Aorta (tissue), 5 donors: ENCODE measurements around the gene FBLN5. TPM values are rescaled to one million over a fixed set of nuclear protein-coding genes. Genes with fewer than 3 reads are reported as not detected.

Experiments used
- ATAC-seq: fragments of 200-7000 bp; cut with Tn5 transposase; one replicate; pipeline ENCODE4 v1.9.1; 2022; ENCODE audit warnings: moderate library complexity; ENCODE audit not compliant: low FRiP score
- DNase-seq, 2 donors: peaks; one replicate each; pipeline ENCODE4 v3.0.0-alpha.2; 2020
- H3K27ac ChIP-seq, 2 donors: one replicate each; pipeline ENCODE4 v1.5.1; 2013; ENCODE audit warnings: low read length in 2 of 2, mild to moderate bottlenecking in 2 of 2, moderate library complexity in 2 of 2, control low read depth in 1 of 2, inconsistent platforms in 1 of 2, low read depth in 1 of 2
- H3K27me3 ChIP-seq, 2 donors: one replicate each; pipeline ENCODE4 v1.6.1; 2013; ENCODE audit warnings: control low read depth in 1 of 2, low read length in 1 of 2, mild to moderate bottlenecking in 1 of 2, moderate library complexity in 1 of 2; ENCODE audit not compliant: insufficient read depth in 2 of 2, control insufficient read depth in 1 of 2
- H3K36me3 ChIP-seq, 2 donors: one replicate each; pipeline ENCODE4 v1.6.1; 2013; ENCODE audit warnings: control low read depth in 1 of 2, low read length in 1 of 2, mild to moderate bottlenecking in 1 of 2; ENCODE audit not compliant: insufficient read depth in 2 of 2, control insufficient read depth in 1 of 2
- H3K4me1 ChIP-seq, 2 donors: one replicate each; pipeline ENCODE4 v1.6.1; 2013; ENCODE audit warnings: low read length in 2 of 2, control low read depth in 1 of 2, mild to moderate bottlenecking in 1 of 2, moderate library complexity in 1 of 2; ENCODE audit not compliant: insufficient read depth in 2 of 2, control insufficient read depth in 1 of 2
- H3K4me3 ChIP-seq, 2 donors: one replicate each; pipeline ENCODE4 v1.5.1; 2013; ENCODE audit warnings: low read length in 2 of 2, control low read depth in 1 of 2, mild to moderate bottlenecking in 1 of 2
- H3K9me3 ChIP-seq: one replicate; pipeline ENCODE4 v1.6.1; 2013; ENCODE audit warnings: mild to moderate bottlenecking, low read length; ENCODE audit not compliant: control insufficient read depth
- WGBS, 2 donors: extraction: QIAGEN DNeasy Blood & Tissue Kit; methylation state at CpG; one replicate each; pipeline ENCODE4 v1.1.7; 2013; 5-methylcytosine and 5-hydroxymethylcytosine counted together
- intact Hi-C, 2 donors: fragments of 100-400 bp; cut with DNase I; formaldehyde crosslinking; loops; one replicate each; pipeline versions ENCODE4 v1.14.2 to v1.15.0; 2022
- polyA plus RNA-seq, 2 donors: library from polyadenylated mRNA; stranded (reverse); fragments of 200-250 nt; gene quantifications; one replicate each; pipeline ENCODE4 v1.2.3, GENCODE V29; 2013
- total RNA-seq, 2 donors: library from RNA; stranded (reverse); fragmentation: NEBNext Ultra II Directional; extraction: Animal tissue kit (Norgen Biotek cat#: 25700); gene quantifications; one replicate each; pipeline ENCODE4 v1.2.1, GENCODE V29; 2021
- donor health status: healthy with polysubstance abuse.
- donor health status: Bipolar disorder and iron deficiency.
- donor health status: DM: no; HTN: no; CAD: no.
- donor health status: DM: no; HTN: no; CAD: no.
- donor health status: DM: yes; HTN: yes; CAD: no.

The FBLN5 gene
- total and polyA plus RNA-seq, 4 donors: 375 to 735 (median 419) TPM

- peaks cover 2% of the 10 kb centered on the region in 2 donors for H3K36me3 ChIP-seq
- H3K4me3 ChIP-seq: no peak overlapping the region
- no peaks in the 10 kb centered on the region for H3K27me3 ChIP-seq
- H3K4me1 ChIP-seq: peaks cover 4 to 5% of the 10 kb centered on the region in 2 donors
- intact Hi-C loops: loop anchor here in 1 of 2 donors (5.0 kb wide), 1 partner anchor 47 kb away; no protein-coding TSS in a partner anchor
- 7 to 12% methylated on average over 13 of the region's 13 CpGs for WGBS, 2 donors
- ATAC-seq: peak; percentile 40
- no peaks in the 10 kb centered on the region for H3K9me3 ChIP-seq
- peak; percentile 66 to 82 for DNase-seq
- H3K27ac ChIP-seq: peak overlapping the region; percentile 84
Observed at GRCh38 chr14:91889477-91890211, 57.9 kb downstream of the FBLN5 start.

- Histone ChIP-seq H3K27me3 (no peaks in the 10 kb centered on the region), H3K9me3 (no peaks in the 10 kb centered on the region), H3K36me3 (peaks cover 2% of the 10 kb centered on the region in 2 donors), H3K27ac (peak overlapping the region; percentile 84), H3K4me1 (peaks cover 4 to 5% of the 10 kb centered on the region in 2 donors), H3K4me3 (no peak overlapping the region)
- intact Hi-C loops: no loop called here
- WGBS, 2 donors: 36 to 39% methylated on average over 10 of the region's 10 CpGs
- ATAC-seq (no peak), DNase-seq (no peak)
Observed at GRCh38 chr14:91888641-91889476, 58.6 kb downstream of the FBLN5 start.

- 89 to 92% methylated on average over 8 of the region's 8 CpGs for WGBS, 2 donors
- Histone ChIP-seq H3K4me1 (peaks cover 3 to 6% of the 10 kb centered on the region in 2 donors), H3K36me3 (peaks cover 2 to 4% of the 10 kb centered on the region in 2 donors), H3K27ac (peak overlapping the region; percentile 13 to 38), H3K4me3 (no peak overlapping the region), H3K9me3 (no peaks in the 10 kb centered on the region), H3K27me3 (no peaks in the 10 kb centered on the region)
- DNase-seq: no peak
- intact Hi-C loops: no loop called here
- no peak for ATAC-seq
Observed at GRCh38 chr14:91886961-91887360, 60.5 kb downstream of the FBLN5 start.

DNA sequence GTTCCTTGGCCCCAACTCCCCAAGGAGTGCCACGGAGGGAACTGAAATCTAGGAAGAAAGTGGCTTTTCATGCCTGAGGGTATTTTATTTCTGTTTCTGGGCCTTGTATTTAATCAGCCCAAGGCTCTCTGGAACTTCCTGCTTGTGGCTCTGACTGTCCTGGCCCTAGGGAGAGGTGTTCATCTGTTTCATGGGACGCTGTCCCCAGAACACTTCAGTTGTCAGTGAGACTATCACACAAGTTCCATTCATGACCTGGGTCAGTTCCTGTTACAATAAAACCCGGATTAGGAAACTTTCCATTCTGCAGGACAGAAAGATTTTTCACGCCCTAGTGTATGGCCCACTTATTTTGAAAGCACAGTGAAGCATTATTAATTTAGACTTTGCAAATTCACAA lies 61.7 kb downstream of the FBLN5 start:
- WGBS, 2 donors: 32 to 33% methylated on average over 4 of the region's 4 CpGs
- no peak for ATAC-seq

DNA sequence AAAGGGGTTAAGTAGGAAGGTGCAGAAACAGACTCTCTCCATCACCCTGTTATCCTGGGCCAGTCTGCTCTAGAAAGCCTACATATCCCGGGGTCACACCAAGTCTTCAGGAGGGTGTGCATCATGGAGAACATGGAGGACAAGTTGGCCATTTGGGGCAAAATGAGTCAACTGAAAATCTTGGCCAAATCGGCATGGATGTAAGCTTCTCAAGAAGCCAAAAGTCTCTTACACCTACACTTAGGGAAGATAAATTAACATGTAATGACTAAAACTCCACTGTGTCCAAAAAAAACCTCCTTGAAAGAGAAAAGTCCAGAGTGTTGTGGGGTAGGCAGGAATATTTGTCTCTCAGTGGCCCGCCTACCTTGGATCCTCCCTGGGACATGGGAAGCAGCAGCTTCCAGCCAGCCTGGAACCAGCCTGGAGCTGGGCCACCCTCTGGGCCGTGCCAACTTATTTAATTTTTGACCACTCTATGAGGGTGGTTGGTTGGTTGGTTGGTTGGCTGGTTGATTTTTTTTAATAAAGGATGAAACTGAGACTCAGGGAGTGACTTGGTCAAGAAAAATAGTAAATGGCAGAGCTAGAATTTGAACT lies 62.3 kb downstream of the FBLN5 start:
- 14 to 22% methylated on average over 4 of the region's 4 CpGs for WGBS, 2 donors
- no peaks in the 10 kb centered on the region for H3K9me3 ChIP-seq
- H3K27me3 ChIP-seq: no peaks in the 10 kb centered on the region
- DNase-seq (peak in 1 of 2 donors; percentile 76), ATAC-seq (peak; percentile 55)
- intact Hi-C loops: no loop called here
- H3K36me3 ChIP-seq: peaks cover 2 to 9% of the 10 kb centered on the region in 2 donors
- H3K4me3 ChIP-seq: no peak overlapping the region
- H3K27ac ChIP-seq: peak overlapping the region; percentile 64
- peaks cover 2 to 3% of the 10 kb centered on the region in 2 donors for H3K4me1 ChIP-seq

More for the DNA sequence above, 61.7 kb downstream of the FBLN5 start:
- intact Hi-C loops: no loop called here
- no peak for DNase-seq
- H3K27ac ChIP-seq: peak overlapping the region; percentile 46 to 64
- H3K36me3 ChIP-seq: peaks cover 2 to 9% of the 10 kb centered on the region in 2 donors
- no peak overlapping the region for H3K4me3 ChIP-seq
- no peaks in the 10 kb centered on the region for H3K9me3 ChIP-seq
- H3K4me1 ChIP-seq: peaks cover 2 to 3% of the 10 kb centered on the region in 2 donors
- no peaks in the 10 kb centered on the region for H3K27me3 ChIP-seq

- no peaks in the 10 kb centered on the region for H3K9me3 ChIP-seq
- peaks cover 2 to 3% of the 10 kb centered on the region in 2 donors for H3K4me1 ChIP-seq
- H3K27ac ChIP-seq: peak overlapping the region; percentile 46 to 64
- intact Hi-C loops: no loop called here
- no peak overlapping the region for H3K4me3 ChIP-seq
- peaks cover 2 to 9% of the 10 kb centered on the region in 2 donors for H3K36me3 ChIP-seq
- 45 to 50% methylated on average over 6 of the region's 6 CpGs for WGBS, 2 donors
- H3K27me3 ChIP-seq: no peaks in the 10 kb centered on the region
- ATAC-seq (peak; percentile 64), DNase-seq (peak in 1 of 2 donors; percentile 68)
Observed at GRCh38 chr14:91884664-91885063, 62.8 kb downstream of the FBLN5 start.

- ATAC-seq (peak; percentile 67), DNase-seq (peak; percentile 64 to 79)
- Histone ChIP-seq H3K27ac (peak overlapping the region in 1 of 2 donors; percentile 64), H3K9me3 (no peaks in the 10 kb centered on the region), H3K4me3 (no peak overlapping the region), H3K27me3 (no peaks in the 10 kb centered on the region), H3K4me1 (peaks cover 2 to 3% of the 10 kb centered on the region in 2 donors), H3K36me3 (peaks cover 2 to 9% of the 10 kb centered on the region in 2 donors)
- intact Hi-C loops: no loop called here
- 33 to 50% methylated on average over 9 of the region's 9 CpGs for WGBS, 2 donors
Observed at GRCh38 chr14:91883753-91884152, 63.7 kb downstream of the FBLN5 start.

DNA sequence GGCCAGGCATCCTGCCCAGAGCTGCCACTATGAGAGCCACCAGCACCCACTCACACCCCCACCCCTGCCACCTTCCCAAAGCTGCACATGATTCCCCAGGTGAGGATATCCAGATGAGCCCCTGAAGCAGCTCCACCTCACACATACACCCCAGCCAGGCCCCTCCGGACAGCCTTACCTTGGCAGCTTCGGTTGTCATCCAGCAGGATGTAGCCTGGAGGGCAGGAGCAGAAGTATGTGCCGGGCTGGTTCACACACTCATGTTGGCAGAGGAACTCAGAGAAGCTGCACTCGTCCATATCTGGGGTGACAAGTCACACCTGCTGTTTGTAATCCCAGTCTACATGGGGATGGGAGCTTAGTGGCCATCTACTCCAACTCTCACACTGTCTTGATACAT lies 64.7 kb downstream of the FBLN5 start:
- ATAC-seq: no peak
- H3K4me1 ChIP-seq: peaks cover 2 to 3% of the 10 kb centered on the region in 2 donors
- DNase-seq: no peak
- intact Hi-C loops: no loop called here
- peaks cover 2 to 9% of the 10 kb centered on the region in 2 donors for H3K36me3 ChIP-seq
- no peaks in the 10 kb centered on the region for H3K27me3 ChIP-seq
- H3K4me3 ChIP-seq: no peak overlapping the region
- no peaks in the 10 kb centered on the region for H3K9me3 ChIP-seq
- WGBS, 2 donors: 56 to 59% methylated on average over 4 of the region's 4 CpGs
- H3K27ac ChIP-seq: peak overlapping the region in 1 of 2 donors; percentile 11
